Endodermal cell (in vitro differentiated cells): ENCODE measurements around the gene CGRRF1. TPM values are rescaled to one million over a fixed set of nuclear protein-coding genes. Genes with fewer than 3 reads are reported as not detected.
A peak's percentile ranks its signal among the peaks of the same experiment; 100 is the strongest.

ENCODE experiments used
- DNase-seq: peaks from one replicate; pipeline ENCODE4 v3.0.0-alpha.2; 2017
- H3K27ac ChIP-seq: 2 replicates; pipeline ENCODE4 v1.5.1; 2013; ENCODE audit warnings: mild to moderate bottlenecking, low read depth, low read length, moderate library complexity
- H3K27me3 ChIP-seq: 2 replicates; pipeline ENCODE4 v1.6.1; 2013; ENCODE audit warnings: mild to moderate bottlenecking, low read length, moderate library complexity; ENCODE audit not compliant: insufficient read depth, control insufficient read depth, poor library complexity, severe bottlenecking
- H3K36me3 ChIP-seq: 2 replicates; pipeline ENCODE4 v1.7.0; 2013; ENCODE audit warnings: mild to moderate bottlenecking, low read length, moderate library complexity; ENCODE audit not compliant: control insufficient read depth, insufficient read depth
- H3K4me1 ChIP-seq: one replicate; pipeline ENCODE4 v1.7.0; 2013; ENCODE audit warnings: low read length; ENCODE audit not compliant: control insufficient read depth, insufficient read depth
- H3K4me3 ChIP-seq: 2 replicates; pipeline ENCODE4 v1.5.1; 2013; ENCODE audit warnings: mild to moderate bottlenecking, low read length, moderate library complexity
- H3K9ac ChIP-seq: 2 replicates; pipeline ENCODE4 v1.6.1; 2013; ENCODE audit warnings: mild to moderate bottlenecking, low read length, moderate library complexity; ENCODE audit not compliant: poor library complexity, severe bottlenecking; ENCODE audit errors: extremely low read depth
- H3K9me3 ChIP-seq: 2 replicates; pipeline ENCODE4 v1.6.1; 2013; ENCODE audit warnings: mild to moderate bottlenecking, low read length, moderate library complexity; ENCODE audit not compliant: control insufficient read depth
- H3K27ac Mint-ChIP-seq: 2 replicates; pipeline ENCODE4 v1.8.0; 2020; ENCODE audit warnings: mixed read lengths
- H3K27me3 Mint-ChIP-seq: 2 replicates; pipeline ENCODE4 v1.8.0; 2021; ENCODE audit warnings: mild to moderate bottlenecking, mixed read lengths; ENCODE audit not compliant: insufficient read depth
- H3K36me3 Mint-ChIP-seq: 2 replicates; pipeline ENCODE4 v1.8.0; 2020; ENCODE audit warnings: low read depth, mixed read lengths
- H3K4me1 Mint-ChIP-seq: 2 replicates; pipeline ENCODE4 v1.8.0; 2020; ENCODE audit warnings: mixed read lengths
- H3K4me3 Mint-ChIP-seq: 2 replicates; pipeline ENCODE4 v1.8.0; 2020; ENCODE audit warnings: mild to moderate bottlenecking, moderate library complexity, mixed read lengths
- H3K9me3 Mint-ChIP-seq: 2 replicates; pipeline ENCODE4 v1.8.0; 2020; ENCODE audit warnings: mild to moderate bottlenecking, mixed read lengths
- CTCF ChIP-seq: fragments of 200-600 bp; sonication (generic); conservative IDR thresholded peaks from 2 replicates; pipeline ENCODE4 v1.5.0; 2021; ENCODE audit warnings: antibody characterized with exemption, mild to moderate bottlenecking
- WGBS, 2 experiments: methylation state at CpG; one replicate each; pipeline versions ENCODE4 v1.1.5 to v1.1.7; 2013; ENCODE audit warnings: missing lambda C conversion rate in 2 of 2, mixed read lengths in 1 of 2; ENCODE audit not compliant: insufficient coverage in 1 of 2, insufficient read length in 1 of 2; 5-methylcytosine and 5-hydroxymethylcytosine counted together
- total RNA-seq, 2 donors: library from RNA; stranded (reverse); fragmentation: NEBNext Ultra II Directional in 1 of 2; extraction: Animal tissue kit (Norgen Biotek cat#: 25700) in 1 of 2; gene quantifications; 2 replicates in 1 of 2; 3 replicates in 1 of 2; pipeline ENCODE4 v1.2.1, GENCODE V29; 2021

CGRRF1 gene
- total RNA-seq, 2 donors from 2014 or later: 17.8 to 19.3 TPM

- Mint-ChIP-seq H3K27ac (peak within 1 kb of the TSS; percentile 93), H3K36me3 (no peaks in the 10 kb centered on the region), H3K9me3 (no peaks in the 10 kb centered on the region), H3K4me1 (peaks cover 4% of the 10 kb centered on the region), H3K27me3 (peaks cover 31% of the 10 kb centered on the region), H3K4me3 (peak within 1 kb of the TSS; percentile 79)
- Histone ChIP-seq H3K36me3 (no peaks in the 10 kb centered on the region), H3K4me3 (peak within 1 kb of the TSS; percentile 81), H3K27ac (peak within 1 kb of the TSS; percentile 71), H3K27me3 (peaks cover 64% of the 10 kb centered on the region), H3K4me1 (peaks cover 3% of the 10 kb centered on the region), H3K9me3 (no peaks in the 10 kb centered on the region), H3K9ac (peak within 1 kb of the TSS; percentile 3)
- WGBS, 2 experiments: 0 to 1% methylated on average over 10 to 91 of the region's 91 CpGs
- DNase-seq: peak; percentile 87
- peak; percentile 57 for TF ChIP-seq CTCF
These were observed 56.9 kb downstream of the CGRRF1 start, which contains the start of gene SAMD4A for GRCh38 chr14:54566410-54567223. Gene SAMD4A, plus strand, starts transcription at chr14:54567128. Its CDS starts 789 bp downstream, at chr14:54567917.

- DNase-seq: peak; percentile 85
- Mint-ChIP-seq H3K4me1 (peaks cover 4% of the 10 kb centered on the region), H3K36me3 (no peaks in the 10 kb centered on the region), H3K27ac (peak overlapping the region; percentile 93), H3K27me3 (peaks cover 26% of the 10 kb centered on the region), H3K9me3 (no peaks in the 10 kb centered on the region), H3K4me3 (peak overlapping the region; percentile 79)
- H3K4me1 ChIP-seq: peaks cover 3% of the 10 kb centered on the region
- TF ChIP-seq CTCF: no peak
- no peak overlapping the region for H3K27ac ChIP-seq
- 0% methylated on average over 7 to 31 of the region's 31 CpGs for WGBS, 2 experiments
- H3K9me3 ChIP-seq: no peaks in the 10 kb centered on the region
- H3K4me3 ChIP-seq: peak overlapping the region; percentile 81
- H3K9ac ChIP-seq: no peak overlapping the region
- no peaks in the 10 kb centered on the region for H3K36me3 ChIP-seq
- peaks cover 60% of the 10 kb centered on the region for H3K27me3 ChIP-seq
These were observed 57.5 kb downstream of the CGRRF1 start for GRCh38 chr14:54567224-54567638.

- peak overlapping the region; percentile 93 for H3K27ac Mint-ChIP-seq
- peak overlapping the region; percentile 79 for H3K4me3 Mint-ChIP-seq
- H3K27ac ChIP-seq: peak overlapping the region; percentile 71
These were observed 58.2 kb downstream of the CGRRF1 start for GRCh38 chr14:54567639-54568561.

More at GRCh38 chr14:54567639-54568561, 58.2 kb downstream of the CGRRF1 start:
- Mint-ChIP-seq H3K36me3 (no peaks in the 10 kb centered on the region), H3K4me1 (peaks cover 4% of the 10 kb centered on the region), H3K9me3 (no peaks in the 10 kb centered on the region), H3K27me3 (peaks cover 25% of the 10 kb centered on the region)
- H3K9ac ChIP-seq: no peak overlapping the region
- H3K4me3 ChIP-seq: peak overlapping the region; percentile 81
- H3K4me1 ChIP-seq: peaks cover 3% of the 10 kb centered on the region
- no peaks in the 10 kb centered on the region for H3K36me3 ChIP-seq
- 2 to 4% methylated on average over 20 to 67 of the region's 70 CpGs for WGBS, 2 experiments
- peaks cover 5% of the 10 kb centered on the region for H3K9me3 ChIP-seq
- peaks cover 57% of the 10 kb centered on the region for H3K27me3 ChIP-seq
- DNase-seq: peak; percentile 87
- no peak for TF ChIP-seq CTCF
